HepG2 (cell line): ENCODE data around the gene MPPE1. TPM values are rescaled to one million over a fixed set of nuclear protein-coding genes. Genes with fewer than 3 reads are reported as not detected.

Experiments
- ADNP ChIP-seq: sonication (generic); formaldehyde crosslinking; IDR thresholded peaks from 2 replicates; pipeline ENCODE4 v1.4.0; 2020; ENCODE audit warnings: missing genetic modification reagents
- ASH2L ChIP-seq: fragments of 300-600, 200-600 bp; sonication (generic); IDR thresholded peaks from 2 replicates; pipeline ENCODE4 v1.7.0; 2017; ENCODE audit warnings: low read depth, mild to moderate bottlenecking, moderate library complexity, mixed read lengths, low read length; ENCODE audit not compliant: insufficient read length
- HNRNPK ChIP-seq: fragments of 200-400 bp; formaldehyde crosslinking; IDR thresholded peaks from 2 replicates; pipeline ENCODE4 v1.6.1; 2018; ENCODE audit warnings: low read length, low read depth, moderate library complexity, mild to moderate bottlenecking; ENCODE audit not compliant: poor library complexity, severe bottlenecking
- KDM3A ChIP-seq: IDR thresholded peaks from 2 replicates; pipeline ENCODE4 v1.6.1; 2018; ENCODE audit warnings: low read depth, missing compliant biosample characterization
- MED8 ChIP-seq: sonication (generic); formaldehyde crosslinking; IDR thresholded peaks from 2 replicates; pipeline ENCODE4 v1.8.1; 2023; ENCODE audit warnings: mild to moderate bottlenecking, missing genetic modification reagents; ENCODE audit not compliant: insufficient replicate concordance
- PAWR ChIP-seq: sonication (generic); formaldehyde crosslinking; IDR thresholded peaks from 2 replicates; pipeline ENCODE4 v1.4.0; 2020; ENCODE audit warnings: missing genetic modification reagents, mild to moderate bottlenecking, borderline replicate concordance
- YY1 ChIP-seq: IDR thresholded peaks from 2 replicates; pipeline ENCODE4 v1.6.1; 2011; ENCODE audit warnings: low read length, low read depth, moderate library complexity, mild to moderate bottlenecking; ENCODE audit not compliant: insufficient read depth, insufficient replicate concordance
- ZNF354B ChIP-seq: sonication (generic); formaldehyde crosslinking; IDR thresholded peaks from 2 replicates; pipeline ENCODE4 v1.8.0; 2022; ENCODE audit warnings: mild to moderate bottlenecking, missing genetic modification reagents
- ZNF430 ChIP-seq: sonication (generic); formaldehyde crosslinking; IDR thresholded peaks from 2 replicates; pipeline ENCODE4 v1.9.0; 2021; ENCODE audit warnings: mild to moderate bottlenecking, missing genetic modification reagents
- ZNF562 ChIP-seq: sonication (generic); formaldehyde crosslinking; IDR thresholded peaks from 2 replicates; pipeline ENCODE4 v1.8.0; 2022; ENCODE audit warnings: missing genetic modification reagents, borderline replicate concordance
- ZNF768 ChIP-seq: sonication (generic); formaldehyde crosslinking; IDR thresholded peaks from 2 replicates; pipeline ENCODE4 v1.4.0; 2020; ENCODE audit warnings: missing genetic modification reagents
- polyA plus RNA-seq, 8 experiments: library from polyadenylated mRNA; depleted of rRNA in 3 of 8; stranded (reverse) in 7 of 8; unstranded in 1 of 8; fragments of >200 nt; fragmentation: Illumina TruSeq in 4 of 8; extraction: Trizol in 4 of 8; gene quantifications; 2 replicates each; pipeline versions ENCODE4 v1.2.1 to v1.2.3, GENCODE V29; 2011 to 2016; ENCODE audit warnings: low read depth in 4 of 8, missing spikeins in 1 of 8, mixed read lengths in 1 of 8; ENCODE audit not compliant: insufficient read depth in 1 of 8
- total RNA-seq, 5 experiments: library from RNA; depleted of rRNA; stranded (reverse); fragments of >200 nt; fragmentation: Illumina TruSeq; extraction: Trizol; gene quantifications; 2 replicates each; pipeline ENCODE4 v1.2.3, GENCODE V29; 2016; ENCODE audit warnings: low read depth in 1 of 5
- TF ChIP-seq, protein P1 (sequence below): sonication (generic); formaldehyde crosslinking; IDR thresholded peaks from 2 replicates; pipeline ENCODE4 v1.4.0; 2020; ENCODE audit warnings: missing genetic modification reagents
- TF ChIP-seq, protein P2 (sequence below): conservative IDR thresholded peaks from 2 replicates; pipeline ENCODE4 v1.6.1; 2018; ENCODE audit warnings: missing genetic modification reagents
- TF ChIP-seq, protein P3 (sequence below): sonication (generic); formaldehyde crosslinking; IDR thresholded peaks from 2 replicates; pipeline ENCODE4 v1.4.0; 2020; ENCODE audit warnings: missing genetic modification reagents, mild to moderate bottlenecking, borderline replicate concordance
- TF ChIP-seq, protein P4 (sequence below): fragments of 450-650 bp; IDR thresholded peaks from 2 replicates; pipeline ENCODE4 v1.6.1; 2017; ENCODE audit warnings: mild to moderate bottlenecking
- TF ChIP-seq, protein P5 (sequence below): sonication (generic); formaldehyde crosslinking; IDR thresholded peaks from 2 replicates; pipeline ENCODE4 v1.5.1; 2020; ENCODE audit warnings: missing genetic modification reagents, mild to moderate bottlenecking, borderline replicate concordance

MPPE1 gene
- total and polyA plus RNA-seq, 2 of the 13 experiments (the other 11 are each of a cell fraction or from before 2014, with no cell fraction given): 9.6 to 11.9 TPM

DNA sequence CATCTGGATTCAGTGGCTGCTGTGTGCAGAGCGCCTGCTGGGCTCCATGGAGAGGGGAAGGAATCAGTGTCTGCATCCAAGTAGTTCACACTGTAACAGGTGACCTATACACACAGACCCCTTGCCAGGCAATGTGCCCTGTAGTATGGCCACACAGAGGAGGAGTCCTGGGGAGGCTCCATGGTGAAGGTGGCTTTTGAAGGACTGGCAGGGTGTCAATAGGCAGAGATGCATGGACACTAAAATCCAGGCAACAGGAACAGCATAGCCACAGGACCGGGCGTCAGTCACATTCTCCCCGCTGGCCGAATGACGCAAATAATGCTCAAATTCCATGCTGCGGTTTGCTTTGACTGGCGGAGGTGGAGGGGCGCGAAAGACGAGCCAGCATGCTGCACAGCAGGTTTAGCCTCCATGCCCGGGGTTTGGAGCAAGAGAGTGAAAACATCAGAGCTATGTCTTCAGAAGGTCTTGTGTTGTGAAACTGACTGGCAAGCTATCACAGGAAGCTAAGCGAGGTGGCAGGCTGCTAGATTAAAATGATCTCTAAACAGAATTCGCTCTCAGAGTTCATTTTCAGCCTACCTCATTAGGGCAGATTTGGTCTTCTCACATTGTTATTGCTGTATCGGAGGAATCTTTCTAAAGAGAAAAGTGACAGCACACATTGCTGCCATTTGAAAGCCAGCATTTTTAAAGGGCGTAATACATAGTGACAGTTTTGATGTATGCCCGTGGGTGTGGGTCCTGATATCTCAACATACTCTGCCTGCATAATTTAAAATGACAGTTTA lies 58.1 kb downstream of the MPPE1 start (continued):
- TF ChIP-seq, protein P1, sequence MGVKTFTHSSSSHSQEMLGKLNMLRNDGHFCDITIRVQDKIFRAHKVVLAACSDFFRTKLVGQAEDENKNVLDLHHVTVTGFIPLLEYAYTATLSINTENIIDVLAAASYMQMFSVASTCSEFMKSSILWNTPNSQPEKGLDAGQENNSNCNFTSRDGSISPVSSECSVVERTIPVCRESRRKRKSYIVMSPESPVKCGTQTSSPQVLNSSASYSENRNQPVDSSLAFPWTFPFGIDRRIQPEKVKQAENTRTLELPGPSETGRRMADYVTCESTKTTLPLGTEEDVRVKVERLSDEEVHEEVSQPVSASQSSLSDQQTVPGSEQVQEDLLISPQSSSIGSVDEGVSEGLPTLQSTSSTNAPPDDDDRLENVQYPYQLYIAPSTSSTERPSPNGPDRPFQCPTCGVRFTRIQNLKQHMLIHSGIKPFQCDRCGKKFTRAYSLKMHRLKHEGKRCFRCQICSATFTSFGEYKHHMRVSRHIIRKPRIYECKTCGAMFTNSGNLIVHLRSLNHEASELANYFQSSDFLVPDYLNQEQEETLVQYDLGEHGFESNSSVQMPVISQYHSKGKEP (CRISPR knock-in tag): no peak
- no peak for TF ChIP-seq MED8
- no peak for TF ChIP-seq ZNF562 (CRISPR knock-in tag)
- TF ChIP-seq, protein P2, sequence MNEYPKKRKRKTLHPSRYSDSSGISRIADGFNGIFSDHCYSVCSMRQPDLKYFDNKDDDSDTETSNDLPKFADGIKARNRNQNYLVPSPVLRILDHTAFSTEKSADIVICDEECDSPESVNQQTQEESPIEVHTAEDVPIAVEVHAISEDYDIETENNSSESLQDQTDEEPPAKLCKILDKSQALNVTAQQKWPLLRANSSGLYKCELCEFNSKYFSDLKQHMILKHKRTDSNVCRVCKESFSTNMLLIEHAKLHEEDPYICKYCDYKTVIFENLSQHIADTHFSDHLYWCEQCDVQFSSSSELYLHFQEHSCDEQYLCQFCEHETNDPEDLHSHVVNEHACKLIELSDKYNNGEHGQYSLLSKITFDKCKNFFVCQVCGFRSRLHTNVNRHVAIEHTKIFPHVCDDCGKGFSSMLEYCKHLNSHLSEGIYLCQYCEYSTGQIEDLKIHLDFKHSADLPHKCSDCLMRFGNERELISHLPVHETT (CRISPR knock-in tag): 0 out of 2 replicates have a peak, but pooled peaks have one; percentile 36
- no peak for TF ChIP-seq YY1
- TF ChIP-seq ASH2L: no peak
- no peak for TF ChIP-seq ADNP (CRISPR knock-in tag)
- TF ChIP-seq, protein P3, sequence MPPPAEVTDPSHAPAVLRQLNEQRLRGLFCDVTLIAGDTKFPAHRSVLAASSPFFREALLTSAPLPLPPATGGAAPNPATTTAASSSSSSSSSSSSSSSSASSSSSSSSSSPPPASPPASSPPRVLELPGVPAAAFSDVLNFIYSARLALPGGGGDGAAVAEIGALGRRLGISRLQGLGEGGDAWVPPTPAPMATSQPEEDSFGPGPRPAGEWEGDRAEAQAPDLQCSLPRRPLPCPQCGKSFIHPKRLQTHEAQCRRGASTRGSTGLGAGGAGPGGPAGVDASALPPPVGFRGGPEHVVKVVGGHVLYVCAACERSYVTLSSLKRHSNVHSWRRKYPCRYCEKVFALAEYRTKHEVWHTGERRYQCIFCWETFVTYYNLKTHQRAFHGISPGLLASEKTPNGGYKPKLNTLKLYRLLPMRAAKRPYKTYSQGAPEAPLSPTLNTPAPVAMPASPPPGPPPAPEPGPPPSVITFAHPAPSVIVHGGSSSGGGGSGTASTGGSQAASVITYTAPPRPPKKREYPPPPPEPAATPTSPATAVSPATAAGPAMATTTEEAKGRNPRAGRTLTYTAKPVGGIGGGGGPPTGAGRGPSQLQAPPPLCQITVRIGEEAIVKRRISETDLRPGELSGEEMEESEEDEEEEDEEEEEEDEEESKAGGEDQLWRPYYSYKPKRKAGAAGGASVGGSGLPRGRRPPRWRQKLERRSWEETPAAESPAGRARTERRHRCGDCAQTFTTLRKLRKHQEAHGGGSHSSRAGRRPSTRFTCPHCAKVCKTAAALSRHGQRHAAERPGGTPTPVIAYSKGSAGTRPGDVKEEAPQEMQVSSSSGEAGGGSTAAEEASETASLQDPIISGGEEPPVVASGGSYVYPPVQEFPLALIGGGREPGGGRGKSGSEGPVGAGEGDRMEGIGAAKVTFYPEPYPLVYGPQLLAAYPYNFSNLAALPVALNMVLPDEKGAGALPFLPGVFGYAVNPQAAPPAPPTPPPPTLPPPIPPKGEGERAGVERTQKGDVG: 0 out of 2 replicates have a peak, but pooled peaks have one; percentile 25
- no peak for TF ChIP-seq KDM3A (CRISPR knock-in tag)
- no peak for TF ChIP-seq HNRNPK
- no peak for TF ChIP-seq ZNF354B (CRISPR knock-in tag)
- TF ChIP-seq, protein P4, sequence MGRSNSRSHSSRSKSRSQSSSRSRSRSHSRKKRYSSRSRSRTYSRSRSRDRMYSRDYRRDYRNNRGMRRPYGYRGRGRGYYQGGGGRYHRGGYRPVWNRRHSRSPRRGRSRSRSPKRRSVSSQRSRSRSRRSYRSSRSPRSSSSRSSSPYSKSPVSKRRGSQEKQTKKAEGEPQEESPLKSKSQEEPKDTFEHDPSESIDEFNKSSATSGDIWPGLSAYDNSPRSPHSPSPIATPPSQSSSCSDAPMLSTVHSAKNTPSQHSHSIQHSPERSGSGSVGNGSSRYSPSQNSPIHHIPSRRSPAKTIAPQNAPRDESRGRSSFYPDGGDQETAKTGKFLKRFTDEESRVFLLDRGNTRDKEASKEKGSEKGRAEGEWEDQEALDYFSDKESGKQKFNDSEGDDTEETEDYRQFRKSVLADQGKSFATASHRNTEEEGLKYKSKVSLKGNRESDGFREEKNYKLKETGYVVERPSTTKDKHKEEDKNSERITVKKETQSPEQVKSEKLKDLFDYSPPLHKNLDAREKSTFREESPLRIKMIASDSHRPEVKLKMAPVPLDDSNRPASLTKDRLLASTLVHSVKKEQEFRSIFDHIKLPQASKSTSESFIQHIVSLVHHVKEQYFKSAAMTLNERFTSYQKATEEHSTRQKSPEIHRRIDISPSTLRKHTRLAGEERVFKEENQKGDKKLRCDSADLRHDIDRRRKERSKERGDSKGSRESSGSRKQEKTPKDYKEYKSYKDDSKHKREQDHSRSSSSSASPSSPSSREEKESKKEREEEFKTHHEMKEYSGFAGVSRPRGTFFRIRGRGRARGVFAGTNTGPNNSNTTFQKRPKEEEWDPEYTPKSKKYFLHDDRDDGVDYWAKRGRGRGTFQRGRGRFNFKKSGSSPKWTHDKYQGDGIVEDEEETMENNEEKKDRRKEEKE: no peak
- no peak for TF ChIP-seq ZNF430
- no peak for TF ChIP-seq PAWR (CRISPR knock-in tag)
- TF ChIP-seq ZNF768: no peak
- TF ChIP-seq, protein P5, sequence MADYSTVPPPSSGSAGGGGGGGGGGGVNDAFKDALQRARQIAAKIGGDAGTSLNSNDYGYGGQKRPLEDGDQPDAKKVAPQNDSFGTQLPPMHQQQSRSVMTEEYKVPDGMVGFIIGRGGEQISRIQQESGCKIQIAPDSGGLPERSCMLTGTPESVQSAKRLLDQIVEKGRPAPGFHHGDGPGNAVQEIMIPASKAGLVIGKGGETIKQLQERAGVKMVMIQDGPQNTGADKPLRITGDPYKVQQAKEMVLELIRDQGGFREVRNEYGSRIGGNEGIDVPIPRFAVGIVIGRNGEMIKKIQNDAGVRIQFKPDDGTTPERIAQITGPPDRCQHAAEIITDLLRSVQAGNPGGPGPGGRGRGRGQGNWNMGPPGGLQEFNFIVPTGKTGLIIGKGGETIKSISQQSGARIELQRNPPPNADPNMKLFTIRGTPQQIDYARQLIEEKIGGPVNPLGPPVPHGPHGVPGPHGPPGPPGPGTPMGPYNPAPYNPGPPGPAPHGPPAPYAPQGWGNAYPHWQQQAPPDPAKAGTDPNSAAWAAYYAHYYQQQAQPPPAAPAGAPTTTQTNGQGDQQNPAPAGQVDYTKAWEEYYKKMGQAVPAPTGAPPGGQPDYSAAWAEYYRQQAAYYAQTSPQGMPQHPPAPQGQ: no peak
